HK-2 (cell line): ENCODE results near the gene WDR11.

ENCODE experiments used
- DNase-seq: peaks from one replicate; pipeline ENCODE4 v3.0.0-alpha.2; 2018; ENCODE audit not compliant: unreplicated experiment

WDR11 gene, protein sequence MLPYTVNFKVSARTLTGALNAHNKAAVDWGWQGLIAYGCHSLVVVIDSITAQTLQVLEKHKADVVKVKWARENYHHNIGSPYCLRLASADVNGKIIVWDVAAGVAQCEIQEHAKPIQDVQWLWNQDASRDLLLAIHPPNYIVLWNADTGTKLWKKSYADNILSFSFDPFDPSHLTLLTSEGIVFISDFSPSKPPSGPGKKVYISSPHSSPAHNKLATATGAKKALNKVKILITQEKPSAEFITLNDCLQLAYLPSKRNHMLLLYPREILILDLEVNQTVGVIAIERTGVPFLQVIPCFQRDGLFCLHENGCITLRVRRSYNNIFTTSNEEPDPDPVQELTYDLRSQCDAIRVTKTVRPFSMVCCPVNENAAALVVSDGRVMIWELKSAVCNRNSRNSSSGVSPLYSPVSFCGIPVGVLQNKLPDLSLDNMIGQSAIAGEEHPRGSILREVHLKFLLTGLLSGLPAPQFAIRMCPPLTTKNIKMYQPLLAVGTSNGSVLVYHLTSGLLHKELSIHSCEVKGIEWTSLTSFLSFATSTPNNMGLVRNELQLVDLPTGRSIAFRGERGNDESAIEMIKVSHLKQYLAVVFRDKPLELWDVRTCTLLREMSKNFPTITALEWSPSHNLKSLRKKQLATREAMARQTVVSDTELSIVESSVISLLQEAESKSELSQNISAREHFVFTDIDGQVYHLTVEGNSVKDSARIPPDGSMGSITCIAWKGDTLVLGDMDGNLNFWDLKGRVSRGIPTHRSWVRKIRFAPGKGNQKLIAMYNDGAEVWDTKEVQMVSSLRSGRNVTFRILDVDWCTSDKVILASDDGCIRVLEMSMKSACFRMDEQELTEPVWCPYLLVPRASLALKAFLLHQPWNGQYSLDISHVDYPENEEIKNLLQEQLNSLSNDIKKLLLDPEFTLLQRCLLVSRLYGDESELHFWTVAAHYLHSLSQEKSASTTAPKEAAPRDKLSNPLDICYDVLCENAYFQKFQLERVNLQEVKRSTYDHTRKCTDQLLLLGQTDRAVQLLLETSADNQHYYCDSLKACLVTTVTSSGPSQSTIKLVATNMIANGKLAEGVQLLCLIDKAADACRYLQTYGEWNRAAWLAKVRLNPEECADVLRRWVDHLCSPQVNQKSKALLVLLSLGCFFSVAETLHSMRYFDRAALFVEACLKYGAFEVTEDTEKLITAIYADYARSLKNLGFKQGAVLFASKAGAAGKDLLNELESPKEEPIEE

DNA sequence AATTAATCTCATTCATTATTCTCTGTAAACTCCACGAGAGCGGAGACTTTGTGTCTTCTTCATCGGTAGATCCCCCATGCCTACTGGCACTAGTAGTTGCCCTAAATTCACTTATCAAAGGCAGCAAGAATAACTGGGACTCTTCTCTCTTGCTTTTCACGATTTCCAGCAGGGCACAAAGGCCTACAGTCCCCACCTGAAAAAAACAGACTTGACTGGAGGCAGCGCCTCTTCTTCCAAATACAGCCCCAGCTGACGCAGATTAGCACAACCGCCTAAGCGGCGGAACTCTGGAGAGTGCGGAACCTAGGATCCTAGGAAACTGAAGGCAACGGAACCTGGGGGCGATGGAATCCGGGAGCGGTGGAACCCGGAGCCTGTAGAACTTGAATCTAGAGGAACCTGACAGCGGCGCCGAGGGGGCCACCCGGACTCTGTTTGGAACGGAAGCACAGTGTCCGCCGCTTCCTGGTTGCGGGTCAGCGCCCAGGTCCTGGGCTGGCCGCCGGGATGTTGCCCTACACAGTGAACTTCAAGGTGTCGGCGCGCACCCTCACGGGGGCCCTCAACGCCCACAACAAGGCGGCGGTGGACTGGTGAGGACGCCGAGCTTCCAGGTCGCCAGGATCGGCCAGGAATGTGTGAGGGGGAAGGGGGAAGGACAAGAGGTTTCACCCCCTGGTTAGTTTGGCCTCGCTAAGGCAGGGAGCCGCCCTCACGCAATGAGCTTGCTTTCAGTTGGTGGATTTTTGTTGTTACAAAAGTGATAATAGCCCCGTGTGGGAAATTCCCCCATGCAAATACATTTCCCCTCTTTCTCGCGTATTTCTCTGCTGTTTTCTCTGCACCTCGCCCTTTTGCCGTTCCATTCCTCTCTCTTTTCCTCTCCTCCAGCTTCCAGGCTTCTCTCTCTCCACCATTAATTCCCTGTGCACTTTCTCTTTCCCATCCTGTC, at the start of gene WDR11:
WDR11 (plus strand) TSS at position 452 of the 955 bp plus-strand sequence; CDS start at position 511, 59 bp downstream.
- peak; percentile 95 for DNase-seq

DNA sequence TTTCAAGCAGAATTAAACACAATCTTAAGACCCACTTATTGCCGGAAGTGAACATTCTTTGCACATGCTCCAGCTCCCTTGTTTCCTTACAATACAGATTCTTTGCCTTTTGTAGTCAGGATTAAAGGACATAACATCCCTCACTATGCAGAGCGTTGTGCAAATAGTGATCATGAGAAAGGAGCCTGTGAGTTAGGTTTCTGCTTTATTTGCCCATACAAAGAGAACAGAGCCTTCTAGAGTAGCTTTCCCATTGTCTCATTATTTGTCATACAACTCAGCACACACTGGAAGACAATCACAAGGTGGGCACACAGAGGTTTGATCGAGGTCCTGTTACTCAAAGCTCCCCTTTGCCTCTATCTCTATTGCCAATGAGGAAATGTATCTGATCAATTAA, 48.2 kb upstream of the WDR11 start:
- no peak for DNase-seq

DNA sequence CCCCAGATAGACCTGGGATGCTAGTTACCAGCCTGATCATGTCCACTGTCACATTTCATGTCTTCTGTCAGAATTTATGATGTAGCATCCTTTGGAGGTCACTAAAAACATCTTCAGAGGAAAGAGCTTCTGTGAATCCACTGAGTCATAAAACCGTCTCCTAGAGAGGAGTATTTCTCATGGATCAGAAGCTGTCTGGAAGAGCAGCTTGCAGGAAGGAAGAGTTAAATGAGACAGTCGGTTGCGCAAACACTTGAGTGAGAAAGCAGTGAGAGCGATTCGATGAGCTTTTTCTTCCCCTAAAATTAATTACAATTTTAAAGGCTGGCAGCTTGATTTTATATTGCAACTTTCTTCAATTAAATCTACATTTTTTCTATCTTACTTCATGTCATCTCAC, 47.2 kb upstream of the WDR11 start:
- DNase-seq, result no peak

DNA sequence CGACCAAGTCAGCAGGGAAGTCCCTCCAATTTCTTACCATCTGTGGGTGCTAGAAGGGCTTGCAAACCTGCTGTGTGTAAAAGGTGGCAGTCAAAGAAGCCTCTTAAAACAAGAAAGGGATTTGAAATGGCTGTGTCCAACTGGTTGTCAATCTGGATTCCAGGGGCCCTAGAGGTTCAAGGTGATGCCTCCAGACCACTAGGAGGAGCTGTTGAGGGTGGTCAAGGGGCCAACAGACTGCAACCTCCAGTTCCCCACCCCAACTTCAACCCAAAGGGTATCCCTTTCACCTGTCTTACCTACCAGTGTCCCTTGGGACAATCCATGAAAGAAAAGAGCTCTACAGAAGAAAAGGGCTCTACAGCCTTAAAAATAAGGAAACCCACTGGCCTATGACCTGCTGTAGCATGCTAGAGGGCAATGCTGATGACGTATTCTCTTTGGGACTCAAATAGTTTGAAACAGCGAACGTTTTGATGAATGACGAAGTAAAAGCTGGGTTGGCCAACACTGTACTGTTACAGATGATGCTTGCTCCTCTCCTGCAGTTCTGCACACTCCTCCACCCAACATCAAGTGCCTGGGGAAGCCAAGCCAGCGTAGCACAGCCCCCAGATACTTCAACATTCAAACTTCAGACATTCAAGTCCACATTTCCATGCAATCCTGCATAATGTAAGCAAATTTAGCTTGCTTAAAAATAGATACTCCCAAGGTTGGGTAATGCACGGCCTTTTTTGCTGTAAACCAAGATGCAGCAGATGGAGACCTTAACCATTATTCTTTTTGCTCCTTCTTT, 45.9 kb upstream of the WDR11 start:
- no peak for DNase-seq

DNA sequence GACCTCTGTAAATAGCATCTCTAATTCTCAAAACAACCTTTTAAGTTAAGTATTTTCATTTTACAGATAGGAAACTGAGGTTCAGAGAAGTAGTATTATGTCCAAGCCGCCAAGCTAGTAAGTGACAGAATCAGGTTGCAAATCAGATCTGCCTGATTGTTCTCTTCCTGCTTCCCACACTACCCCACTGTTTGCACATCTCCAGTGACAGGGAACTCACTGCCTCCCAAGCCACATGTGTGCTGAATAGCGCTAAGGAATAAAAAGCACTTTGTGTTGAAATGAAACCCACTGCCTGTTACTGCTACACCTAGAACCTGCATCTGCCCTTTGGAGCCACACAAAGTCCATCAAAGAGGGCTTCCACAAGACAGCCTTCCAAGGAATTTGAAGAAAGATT, 45.1 kb upstream of the WDR11 start:
- no peak for DNase-seq

DNA sequence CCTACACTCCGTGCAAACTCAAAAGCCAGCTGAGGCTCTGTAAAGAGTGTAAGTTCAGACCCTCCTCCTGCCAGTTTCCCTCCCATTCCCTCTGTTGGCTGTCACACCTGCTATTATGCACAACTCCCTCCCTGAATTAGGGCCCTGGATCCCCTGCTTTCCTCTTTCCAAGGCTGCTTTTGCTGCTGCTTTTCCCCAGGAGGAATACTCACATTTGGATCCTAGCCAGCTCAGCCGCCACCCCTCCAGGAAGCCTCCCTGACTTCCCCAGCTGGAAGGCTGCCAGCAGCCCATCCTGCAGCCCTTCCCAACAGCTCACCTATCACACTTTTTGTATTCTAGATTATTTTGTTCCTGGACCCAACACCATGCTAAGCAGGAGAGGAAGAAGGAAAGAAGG, 40.9 kb upstream of the WDR11 start:
- no peak for DNase-seq

DNA sequence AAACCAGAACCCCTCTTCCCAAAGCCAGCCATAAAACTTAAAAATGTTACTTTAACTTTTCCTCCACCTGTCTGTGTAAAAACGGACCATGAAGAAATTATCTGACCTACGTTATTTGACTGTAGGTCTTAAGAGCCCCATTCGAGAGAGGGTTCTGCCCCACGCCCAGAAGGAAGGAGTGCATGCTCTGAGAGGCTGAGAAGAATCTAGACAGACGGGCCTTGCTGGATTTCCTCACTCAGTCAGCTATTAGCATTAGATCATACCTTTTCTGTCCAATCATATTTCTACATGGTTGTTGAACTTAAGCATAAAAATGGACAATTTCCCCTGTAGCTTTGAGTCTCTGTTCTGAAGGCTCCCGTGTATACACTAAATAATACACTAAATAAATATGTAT, 38.1 kb upstream of the WDR11 start:
- DNase-seq, result no peak

DNA sequence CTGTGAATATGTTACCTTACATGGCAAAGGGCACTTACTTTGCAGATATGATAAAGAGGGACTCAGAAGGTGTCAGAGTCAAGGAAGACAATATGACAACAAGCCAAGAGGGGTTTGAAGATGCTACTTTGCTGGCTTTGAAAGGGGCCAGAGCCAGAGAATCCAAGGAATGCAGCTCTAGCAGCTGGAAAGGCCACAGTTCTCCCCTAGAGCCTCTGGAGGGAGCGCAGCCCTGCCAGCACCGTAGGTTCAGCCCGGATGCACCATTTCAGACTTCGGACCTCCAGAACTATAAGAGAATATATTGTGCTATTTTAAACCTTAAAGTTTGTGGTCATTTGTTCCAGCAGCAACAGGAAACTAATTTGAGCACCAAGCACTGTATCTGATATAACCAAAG, 32.9 kb upstream of the WDR11 start:
- no peak for DNase-seq

DNA sequence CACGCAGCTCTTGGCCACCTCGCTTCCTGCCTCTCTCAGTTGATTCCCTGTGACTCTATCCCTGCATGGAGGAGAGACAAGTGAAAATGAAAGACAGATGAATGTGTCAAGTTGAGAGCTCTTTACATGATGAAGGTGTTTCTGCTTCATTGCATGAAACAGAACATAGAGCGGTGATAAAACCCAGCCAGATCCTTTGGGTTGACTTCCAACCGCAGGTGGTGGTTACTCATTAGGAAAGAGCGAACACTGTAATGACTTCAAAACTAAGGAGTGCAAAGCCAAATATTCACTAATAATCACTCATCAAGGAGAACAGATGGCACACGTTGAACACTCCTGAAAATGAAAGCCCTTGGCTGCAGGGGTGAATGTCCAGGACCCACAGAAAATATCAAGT, 31.8 kb upstream of the WDR11 start:
- no peak for DNase-seq

DNA sequence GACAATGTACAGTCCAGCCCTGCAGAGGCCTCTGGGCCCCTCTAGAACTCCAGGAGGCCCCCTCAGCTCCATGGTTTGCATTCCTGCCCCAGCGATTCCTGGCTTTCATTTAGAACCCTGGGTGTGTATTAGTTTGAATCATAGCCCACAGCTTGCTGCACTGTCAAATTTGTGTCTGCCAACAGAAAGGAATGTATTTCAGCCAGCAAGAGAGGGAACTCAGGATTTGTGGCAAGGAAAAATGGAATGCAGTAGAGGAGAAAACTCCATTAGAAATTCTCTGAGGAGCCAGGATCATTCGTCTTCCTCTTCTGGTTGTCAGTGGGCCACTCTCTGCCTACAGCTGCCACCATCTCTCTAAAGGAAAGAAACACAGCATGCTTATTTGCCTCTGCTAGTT, 27.9 kb upstream of the WDR11 start:
- no peak for DNase-seq

DNA sequence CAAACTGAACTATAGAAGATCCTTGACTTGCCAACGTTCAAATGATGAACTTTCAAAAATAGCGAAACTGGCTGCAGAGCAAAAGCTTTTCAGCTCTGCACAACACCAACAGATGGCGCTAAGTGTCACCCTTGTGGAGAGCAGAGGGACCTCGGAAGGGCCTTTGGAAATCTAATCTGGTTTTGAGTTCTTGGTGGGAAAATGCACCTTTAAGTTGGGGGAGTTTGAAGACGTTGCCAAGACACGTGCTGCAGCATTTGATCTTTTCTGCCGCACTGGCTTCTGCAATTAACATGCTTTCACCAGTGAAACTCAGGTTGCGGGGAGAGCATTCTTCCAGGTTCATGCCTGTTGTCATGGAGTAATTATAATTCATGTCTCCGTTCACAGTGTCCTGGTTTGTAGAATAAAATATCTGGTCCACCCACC, 26.3 kb upstream of the WDR11 start:
- peak; percentile 22 for DNase-seq

DNA sequence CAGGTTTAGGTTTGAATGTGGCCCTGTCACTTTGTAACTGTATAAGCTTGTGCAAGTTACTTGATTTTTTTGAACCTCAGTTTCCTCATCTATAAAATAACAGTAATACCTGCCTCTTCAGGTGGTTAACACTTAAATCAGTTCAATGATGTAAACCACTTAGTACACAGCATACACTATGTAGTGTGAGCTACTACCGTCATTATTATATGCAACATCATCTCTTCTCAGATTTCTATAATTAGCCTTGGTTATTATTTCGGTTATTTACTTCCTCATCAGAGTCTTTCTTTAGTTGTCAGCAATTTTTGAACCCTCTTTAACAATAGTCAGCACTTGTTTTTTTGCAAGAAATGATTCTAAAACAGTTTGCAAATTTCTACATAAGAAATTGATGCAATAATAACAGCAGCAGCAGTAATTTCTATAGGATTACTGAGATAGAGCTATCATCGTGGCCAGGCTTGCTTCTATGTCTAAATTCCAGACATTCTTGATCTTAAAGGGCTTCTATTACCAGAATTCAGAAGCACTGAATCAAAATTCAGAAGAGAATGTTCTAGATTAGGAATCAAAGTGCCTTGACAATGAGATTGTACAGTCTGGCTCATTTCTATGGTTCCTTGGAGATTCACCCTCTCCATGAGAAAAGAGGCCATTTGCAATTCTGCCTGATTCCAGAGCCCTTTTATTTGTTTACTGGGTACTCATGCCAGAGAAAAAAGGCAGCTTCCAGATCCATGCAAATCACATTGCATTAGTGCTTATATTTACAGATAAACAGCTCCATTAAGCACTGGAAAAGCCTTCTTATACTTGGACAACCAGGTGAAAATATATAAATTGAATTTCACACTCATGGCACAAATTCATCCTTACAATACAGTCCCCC, 25.0 kb upstream of the WDR11 start:
- DNase-seq, result no peak

DNA sequence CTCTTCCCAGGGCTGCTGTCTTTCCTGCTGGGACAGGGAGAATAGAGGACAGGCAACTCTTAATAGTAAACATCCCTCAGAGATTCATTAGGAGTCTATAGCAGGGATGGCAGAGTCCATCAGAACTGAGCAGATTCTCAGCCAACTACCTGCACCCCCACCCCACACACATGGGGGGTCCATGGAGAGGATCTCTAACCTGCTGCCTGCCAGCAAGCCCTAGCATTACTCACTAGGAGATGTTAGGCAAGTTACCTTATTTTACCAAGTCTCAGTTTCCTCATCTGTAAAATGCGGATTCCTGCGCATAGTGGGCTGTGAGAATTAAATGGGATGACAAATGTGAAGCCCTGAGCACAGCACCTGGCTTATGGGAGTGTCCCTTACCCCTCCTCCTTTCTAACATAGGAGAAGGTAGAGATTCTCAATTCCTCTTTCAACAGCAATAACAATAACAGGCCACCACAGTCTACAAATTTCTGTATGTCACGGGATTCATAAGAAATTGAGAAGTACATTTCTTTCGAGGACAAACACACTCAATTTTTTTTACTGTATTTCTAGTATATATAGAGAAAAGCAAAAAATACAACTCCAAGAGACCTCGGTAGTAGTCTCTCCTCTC, 23.8 kb upstream of the WDR11 start:
- no peak for DNase-seq

DNA sequence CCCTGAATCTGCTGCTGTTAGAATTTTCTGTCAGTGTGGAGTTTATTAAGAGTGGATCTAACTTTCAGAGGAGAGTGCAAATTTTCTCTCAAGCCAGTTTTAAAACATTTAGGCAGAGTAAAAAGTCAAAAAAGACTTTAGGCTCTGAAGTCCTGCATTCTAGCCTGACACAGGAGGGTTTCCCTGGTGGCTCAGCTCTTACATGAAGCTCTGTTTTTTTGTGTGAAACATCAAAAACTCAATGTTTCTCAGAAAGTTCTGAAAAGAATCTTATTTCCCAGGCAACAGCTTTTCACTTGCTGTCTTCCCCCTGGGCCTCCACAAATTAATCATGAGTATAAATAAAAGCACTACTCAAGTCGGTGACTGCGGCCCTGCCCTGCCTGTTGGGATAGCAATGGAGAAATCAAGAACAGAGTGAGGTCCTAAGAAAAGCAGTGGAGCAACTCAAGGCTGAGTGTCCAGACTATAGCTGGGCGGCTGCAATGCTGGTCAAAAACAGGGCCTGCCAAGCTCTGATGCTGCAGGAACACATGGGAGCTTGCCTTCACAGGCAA, 22.3 kb upstream of the WDR11 start:
- no peak for DNase-seq

DNA sequence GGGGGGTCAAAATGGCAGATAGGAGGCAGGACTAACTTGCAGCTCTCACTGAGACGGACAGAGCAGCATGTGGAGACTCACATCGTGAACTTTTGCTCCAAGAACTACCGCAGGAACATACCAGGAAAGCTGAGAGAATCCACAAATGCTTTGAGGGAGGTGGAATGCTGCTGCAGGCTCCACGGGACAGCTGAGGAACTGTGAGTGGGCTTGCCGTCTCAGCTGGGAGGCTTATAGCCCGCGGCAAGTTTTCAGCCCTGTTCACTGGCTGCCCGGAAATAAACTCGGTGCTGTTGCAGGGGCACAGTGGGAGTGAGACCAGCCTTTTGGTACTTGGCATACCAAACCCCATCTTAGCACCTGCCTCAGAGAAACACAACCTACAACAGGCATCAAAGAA, 19.1 kb upstream of the WDR11 start:
- no peak for DNase-seq

DNA sequence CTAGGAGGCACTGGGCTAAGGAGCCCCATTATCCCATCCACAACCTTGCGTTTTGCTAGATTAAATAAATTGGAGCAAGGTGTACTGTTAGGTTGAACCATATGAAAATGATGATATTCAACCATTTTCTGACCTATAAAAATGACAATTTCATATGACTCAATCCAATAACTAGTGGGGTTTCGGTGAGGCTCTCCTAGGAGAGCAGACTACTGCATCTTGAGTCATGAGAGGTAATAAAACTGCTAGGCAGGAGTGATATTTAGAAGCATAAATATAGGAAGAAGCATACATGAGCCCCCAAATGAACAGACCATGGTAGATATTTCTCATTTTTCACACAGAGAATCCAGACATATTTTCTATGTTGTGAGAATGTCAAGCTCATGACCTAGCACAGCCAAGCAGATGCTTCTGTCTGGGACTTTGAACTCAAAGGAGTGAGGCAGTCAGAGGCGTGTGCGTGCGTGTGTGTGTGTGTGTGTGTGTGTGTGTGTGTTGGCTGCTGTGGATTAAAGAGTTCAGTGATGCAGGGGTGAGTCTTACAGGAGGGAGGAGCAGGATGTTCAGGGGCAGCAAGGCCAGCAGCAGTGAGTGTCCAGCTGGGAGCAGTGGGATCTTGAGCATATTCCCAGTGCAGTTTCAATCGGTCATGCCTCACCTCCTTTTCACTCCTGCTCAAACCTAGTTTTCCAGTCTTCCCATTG, 17.8 kb upstream of the WDR11 start:
- no peak for DNase-seq

DNA sequence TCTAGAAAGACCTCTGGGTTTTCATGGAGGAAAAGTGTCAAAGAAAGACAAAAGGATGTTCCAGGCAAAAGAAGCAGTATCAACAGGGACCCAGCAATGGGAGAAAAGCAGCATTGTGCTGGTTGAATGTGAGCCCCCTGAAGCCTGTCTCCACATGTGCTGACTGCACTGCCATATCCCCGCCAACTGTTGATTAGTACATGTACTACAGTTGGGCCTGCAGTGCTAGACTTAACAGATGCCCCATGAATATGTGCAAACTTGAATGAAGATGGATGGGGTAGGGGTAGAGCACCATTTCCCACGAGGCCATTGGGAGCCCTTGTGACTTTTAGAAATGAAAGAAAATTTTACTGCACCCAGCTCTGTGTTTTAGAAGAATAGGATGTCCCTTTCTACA, 15.6 kb upstream of the WDR11 start:
- DNase-seq, result no peak

DNA sequence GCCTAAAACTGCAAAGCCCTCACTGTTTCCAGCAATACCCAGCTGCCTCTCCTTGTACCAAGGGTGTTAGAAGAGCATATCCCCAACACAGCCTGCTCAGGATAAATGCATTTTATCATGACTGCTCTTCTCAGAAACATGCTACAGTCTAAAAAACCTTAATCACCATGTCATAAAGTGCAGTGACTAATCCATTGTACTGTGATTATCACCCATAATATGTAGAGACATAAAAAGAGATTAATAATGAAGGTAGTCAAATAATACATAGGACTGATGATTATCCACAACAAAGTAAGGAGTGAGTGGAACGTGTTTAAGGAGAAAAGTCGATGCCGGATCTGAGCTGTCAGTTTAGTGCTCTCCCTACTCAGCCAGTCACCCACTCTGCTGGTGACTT, 12.2 kb upstream of the WDR11 start:
- DNase-seq, result no peak
